H9 (cell line): ENCODE data around the gene GMNN. TPM values are rescaled to one million over a fixed set of nuclear protein-coding genes. Genes with fewer than 3 reads are reported as not detected.

Experiments used
- DNase-seq: peaks from one replicate; pipeline ENCODE4 v3.0.0-alpha.2; 2017
- H2AFZ ChIP-seq: one replicate; pipeline ENCODE4 v1.6.1; 2013; ENCODE audit warnings: mild to moderate bottlenecking, low read length, control low read depth, moderate library complexity
- H2AK5ac ChIP-seq: 2 replicates; pipeline ENCODE4 v1.6.1; 2013; ENCODE audit warnings: low read length, control low read depth, mixed read lengths; ENCODE audit not compliant: insufficient read length
- H2BK120ac ChIP-seq: one replicate; pipeline ENCODE4 v1.6.1; 2013; ENCODE audit warnings: low read depth, mild to moderate bottlenecking, low read length, control low read depth, inconsistent platforms; ENCODE audit not compliant: poor library complexity, severe bottlenecking
- H2BK12ac ChIP-seq: 2 replicates; pipeline ENCODE4 v1.6.1; 2013; ENCODE audit warnings: low read length, control low read depth, mixed read lengths, low read depth; ENCODE audit not compliant: insufficient read length
- H2BK15ac ChIP-seq: 2 replicates; pipeline ENCODE4 v1.6.1; 2013; ENCODE audit warnings: low read depth, low read length, control low read depth
- H2BK20ac ChIP-seq: one replicate; pipeline ENCODE4 v1.6.1; 2013; ENCODE audit warnings: low read depth, mild to moderate bottlenecking, low read length, control low read depth, inconsistent platforms; ENCODE audit not compliant: poor library complexity, severe bottlenecking
- H2BK5ac ChIP-seq: 2 replicates; pipeline ENCODE4 v1.6.1; 2013; ENCODE audit warnings: low read length, control low read depth, mixed read lengths; ENCODE audit not compliant: insufficient read length
- H3K14ac ChIP-seq: 2 replicates; pipeline ENCODE4 v1.6.1; 2013; ENCODE audit warnings: low read length, control low read depth; ENCODE audit not compliant: insufficient read depth
- H3K18ac ChIP-seq: 2 replicates; pipeline ENCODE4 v1.6.1; 2013; ENCODE audit warnings: low read depth, mild to moderate bottlenecking, mixed read lengths, low read length, control low read depth; ENCODE audit not compliant: insufficient read length
- H3K23ac ChIP-seq: 2 replicates; pipeline ENCODE4 v1.6.1; 2013; ENCODE audit warnings: low read length, control low read depth, mixed read lengths, low read depth; ENCODE audit not compliant: insufficient read length
- H3K23me2 ChIP-seq: 2 replicates; pipeline ENCODE4 v1.6.1; 2013; ENCODE audit warnings: low read depth, mild to moderate bottlenecking, mixed read lengths, low read length, control low read depth; ENCODE audit not compliant: insufficient read length, poor library complexity, severe bottlenecking
- H3K27ac ChIP-seq: 2 replicates; pipeline ENCODE4 v1.5.1; 2013; ENCODE audit warnings: low read length, control low read depth, mixed read lengths, low read depth; ENCODE audit not compliant: insufficient read length
- H3K27me3 ChIP-seq: 2 replicates; pipeline ENCODE4 v1.6.1; 2013; ENCODE audit warnings: low read length, control low read depth, inconsistent platforms; ENCODE audit not compliant: insufficient read depth
- H3K4ac ChIP-seq: 2 replicates; pipeline ENCODE4 v1.6.1; 2013; ENCODE audit warnings: low read depth, mild to moderate bottlenecking, control low read depth, inconsistent platforms, low read length, moderate library complexity
- H3K4me1 ChIP-seq: 2 replicates; pipeline ENCODE4 v1.6.1; 2013; ENCODE audit warnings: low read length, control low read depth, inconsistent platforms; ENCODE audit not compliant: insufficient read depth
- H3K4me2 ChIP-seq: 2 replicates; pipeline ENCODE4 v1.6.1; 2013; ENCODE audit warnings: low read length, control low read depth, mixed read lengths; ENCODE audit not compliant: insufficient read length, insufficient read depth
- H3K56ac ChIP-seq: 2 replicates; pipeline ENCODE4 v1.6.1; 2013; ENCODE audit warnings: low read depth, mild to moderate bottlenecking, mixed read lengths, low read length, control low read depth; ENCODE audit not compliant: insufficient read length
- H3K79me1 ChIP-seq: 2 replicates; pipeline ENCODE4 v1.6.1; 2013; ENCODE audit warnings: low read depth, mild to moderate bottlenecking, moderate library complexity, low read length, control low read depth, inconsistent platforms; ENCODE audit not compliant: insufficient read depth, poor library complexity, severe bottlenecking
- H3K79me2 ChIP-seq: 2 replicates; pipeline ENCODE4 v1.6.1; 2013; ENCODE audit warnings: low read length, control low read depth, inconsistent platforms; ENCODE audit not compliant: insufficient read depth
- H3K9ac ChIP-seq: 2 replicates; pipeline ENCODE4 v1.6.1; 2013; ENCODE audit warnings: low read length, control low read depth, mixed read lengths; ENCODE audit not compliant: insufficient read length; ENCODE audit errors: extremely low read depth
- H3K9me3 ChIP-seq: one replicate; pipeline ENCODE4 v1.6.1; 2013; ENCODE audit warnings: low read depth, low read length, inconsistent platforms; ENCODE audit not compliant: control insufficient read depth
- H3T11ph ChIP-seq: one replicate; pipeline ENCODE4 v1.6.1; 2013; ENCODE audit warnings: mild to moderate bottlenecking, low read length, control low read depth, inconsistent platforms
- H4K20me1 ChIP-seq: one replicate; pipeline ENCODE4 v1.6.1; 2013; ENCODE audit not compliant: control insufficient read depth, insufficient read length, insufficient read depth
- H4K5ac ChIP-seq: 2 replicates; pipeline ENCODE4 v1.6.1; 2013; ENCODE audit warnings: low read depth, mild to moderate bottlenecking, mixed read lengths, low read length, control low read depth; ENCODE audit not compliant: insufficient read length
- H4K8ac ChIP-seq: replicated peaks from 2 replicates; pipeline ENCODE4 v1.6.1; 2013; ENCODE audit warnings: low read length, control low read depth, mixed read lengths, low read depth; ENCODE audit not compliant: insufficient read length
- H4K91ac ChIP-seq: 2 replicates; pipeline ENCODE4 v1.6.1; 2013; ENCODE audit warnings: low read depth, mild to moderate bottlenecking, moderate library complexity, mixed read lengths, low read length, control low read depth; ENCODE audit not compliant: insufficient read length
- H3K27ac Mint-ChIP-seq, 3 experiments: 2 replicates in 2 of 3; 3 replicates in 1 of 3; pipeline ENCODE4 v1.8.0; 2020 to 2021; ENCODE audit warnings: mixed read lengths in 3 of 3, mild to moderate bottlenecking in 1 of 3, moderate library complexity in 1 of 3
- H3K27me3 Mint-ChIP-seq: 2 replicates; pipeline ENCODE4 v1.8.0; 2021; ENCODE audit warnings: low read depth, mild to moderate bottlenecking, moderate library complexity, mixed read lengths
- H3K36me3 Mint-ChIP-seq, 3 experiments: 2 replicates in 2 of 3; 3 replicates in 1 of 3; pipeline ENCODE4 v1.8.0; 2020 to 2021; ENCODE audit warnings: low read depth in 3 of 3, mixed read lengths in 3 of 3; ENCODE audit not compliant: insufficient read depth in 1 of 3
- H3K4me1 Mint-ChIP-seq, 2 experiments: 2 replicates each; pipeline ENCODE4 v1.8.0; 2020; ENCODE audit warnings: mixed read lengths in 2 of 2
- H3K4me3 Mint-ChIP-seq, 2 experiments: 2 replicates in 1 of 2; 3 replicates in 1 of 2; pipeline ENCODE4 v1.8.0; 2020 to 2021; ENCODE audit warnings: mild to moderate bottlenecking in 2 of 2, mixed read lengths in 2 of 2, moderate library complexity in 1 of 2
- H3K9me3 Mint-ChIP-seq, 2 experiments: 2 replicates in 1 of 2; 3 replicates in 1 of 2; pipeline ENCODE4 v1.8.0; 2020; ENCODE audit warnings: mild to moderate bottlenecking in 2 of 2, mixed read lengths in 2 of 2, moderate library complexity in 1 of 2
- CTCF ChIP-seq: fragments of 200-600 bp; sonication (generic); conservative IDR thresholded peaks from 3 replicates; pipeline ENCODE4 v1.8.0; 2021; ENCODE audit warnings: antibody characterized with exemption, mild to moderate bottlenecking
- WGBS: extraction: QIAGEN DNeasy Blood & Tissue Kit; methylation state at CpG from one replicate; pipeline ENCODE4 v1.1.7; 2013; ENCODE audit warnings: missing lambda C conversion rate, low lambda C conversion rate, mixed read lengths; ENCODE audit not compliant: insufficient read length; ENCODE audit errors: extremely low coverage; 5-methylcytosine and 5-hydroxymethylcytosine counted together
- total RNA-seq: library from RNA; stranded (reverse); gene quantifications from 2 replicates; pipeline ENCODE4 v1.2.1, GENCODE V29; 2021

Gene GMNN
- total RNA-seq, 1 experiment from 2014 or later, result 106 TPM

DNA sequence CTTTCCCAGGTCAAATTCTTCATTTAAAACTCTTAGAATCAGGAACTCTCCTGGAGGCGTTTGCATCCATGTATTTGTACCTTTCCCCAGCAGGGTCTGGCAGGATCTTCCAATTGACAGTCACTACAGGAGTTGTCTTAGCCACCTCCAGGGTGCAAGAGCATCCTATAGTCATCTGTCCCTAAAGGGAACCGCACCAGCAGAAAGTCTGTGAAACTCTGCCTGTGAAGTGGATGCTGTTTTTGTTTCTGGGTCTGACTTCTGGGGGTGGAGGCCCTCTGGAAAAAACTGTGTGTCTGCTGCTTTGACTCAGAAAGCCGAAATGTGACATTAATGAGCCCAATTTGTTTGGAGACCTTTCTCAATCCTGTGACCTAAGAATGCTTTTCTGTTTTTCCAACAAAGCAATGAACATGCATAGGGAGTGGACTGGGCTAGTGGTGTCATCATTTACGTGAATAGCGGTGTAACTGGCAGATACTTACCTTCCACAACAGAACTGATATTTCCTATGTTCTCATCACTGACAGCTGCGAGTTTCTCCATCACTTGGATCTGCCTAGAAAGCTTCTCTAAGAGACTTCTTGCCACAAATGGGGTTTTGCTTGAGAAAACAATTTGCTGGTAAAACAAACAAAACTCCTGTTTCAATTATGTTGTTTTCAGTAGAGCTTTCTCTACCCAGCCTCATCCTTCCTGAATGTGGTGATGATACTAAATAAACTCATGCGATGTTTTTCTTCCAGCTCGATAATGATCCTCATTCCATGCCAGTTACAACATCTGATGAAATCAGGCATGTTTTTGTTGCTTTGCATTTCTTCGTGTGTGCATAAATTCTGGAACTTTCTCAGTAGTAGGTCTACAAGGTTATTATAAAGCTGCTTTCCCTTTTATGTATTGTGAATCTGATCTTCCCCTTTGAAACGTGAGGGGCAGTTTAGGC, 57.3 kb downstream of the GMNN start:
- Histone ChIP-seq H3K9ac (no peak overlapping the region), H2BK20ac (no peak overlapping the region), H4K5ac (no peak overlapping the region), H3K4ac (no peak overlapping the region), H3K23me2 (no peaks in the 10 kb centered on the region), H3K27me3 (no peaks in the 10 kb centered on the region), H3K9me3 (no peaks in the 10 kb centered on the region), H3K79me1 (no peaks in the 10 kb centered on the region), H3K56ac (no peak overlapping the region), H3K14ac (no peak overlapping the region), H3K18ac (no peak overlapping the region), H2AK5ac (no peak overlapping the region), H3K23ac (no peak overlapping the region), H3K79me2 (no peaks in the 10 kb centered on the region), H3K4me2 (no peak overlapping the region), H3T11ph (no peak overlapping the region), H2BK15ac (no peak overlapping the region), H4K8ac (no peak overlapping the region), H2BK12ac (no peak overlapping the region), H2BK5ac (no peak overlapping the region), H4K91ac (no peak overlapping the region), H2AFZ (no peak overlapping the region), H3K4me1 (no peaks in the 10 kb centered on the region), H2BK120ac (no peak overlapping the region), H3K27ac (no peak overlapping the region), H4K20me1 (no peaks in the 10 kb centered on the region)
- H3K4me3 Mint-ChIP-seq, result no peak overlapping the region
- H3K27ac Mint-ChIP-seq, result peak overlapping the region in 1 of 3 experiments; percentile 27; a peak in 1 of 7 replicates
- no peak for DNase-seq
- H3K36me3 Mint-ChIP-seq, result peaks cover 0 to 2% (median 0%) of the 10 kb centered on the region in 3 experiments; a peak in 1 of 7 replicates
- no peaks in the 10 kb centered on the region for H3K27me3 Mint-ChIP-seq
- WGBS, result no CpG with 5 or more reads among the region's 10 CpGs
- peaks cover 22 to 30% of the 10 kb centered on the region in 2 experiments for H3K4me1 Mint-ChIP-seq
- H3K9me3 Mint-ChIP-seq, result no peaks in the 10 kb centered on the region
- TF ChIP-seq CTCF, result no peak
